ENCODE results near the gene ADAMTS3. TPM values are rescaled to one million over a fixed set of nuclear protein-coding genes. Genes with fewer than 3 reads are reported as not detected.

Gene ADAMTS3
- total and polyA plus RNA-seq, 8 donors, result 0.08 to 0.47 (median 0.15) TPM

DNA sequence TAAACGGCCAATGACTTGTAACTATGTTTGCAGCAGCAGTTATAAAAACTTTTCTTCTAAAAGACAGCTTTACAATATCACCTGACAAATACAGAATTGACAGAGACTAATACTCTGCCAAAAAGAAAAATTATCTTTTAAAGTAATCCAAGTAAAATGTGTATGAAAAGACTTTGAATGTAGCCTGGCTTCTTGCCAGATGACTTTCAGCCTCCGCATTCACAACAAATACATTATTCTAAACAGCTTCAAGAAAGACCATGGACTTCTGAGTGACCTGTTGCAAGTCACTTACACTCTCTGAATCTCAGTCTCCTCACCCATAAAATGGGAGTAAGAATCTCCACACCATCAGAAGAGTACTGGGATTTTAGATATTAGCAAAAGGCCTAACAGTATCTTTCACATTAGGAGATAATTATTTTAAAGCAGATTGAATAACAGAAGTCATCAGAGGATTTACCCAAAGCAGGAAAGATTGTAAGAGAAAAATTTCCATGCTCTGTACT lies 2.5 kb downstream of the ADAMTS3 start:
- H3K27ac ChIP-seq, result no peak overlapping the region

DNA sequence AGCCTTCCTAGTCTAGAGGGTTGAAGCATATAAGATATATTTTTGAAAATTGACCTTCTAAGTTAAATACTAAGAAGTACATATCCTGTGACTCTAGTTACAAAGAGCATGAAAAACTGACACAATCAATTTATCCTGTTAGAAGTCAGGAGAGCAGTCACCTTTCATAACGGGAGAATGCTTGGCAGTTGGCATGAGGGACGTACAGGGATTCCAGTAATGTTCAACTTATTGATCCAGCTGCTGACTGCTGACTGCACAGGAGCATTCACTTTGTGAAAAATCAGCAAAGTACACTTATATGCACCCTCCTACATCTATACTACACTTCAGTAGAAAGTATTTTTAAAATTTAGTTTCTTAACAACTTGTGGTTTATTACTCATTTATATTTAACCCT lies 4.2 kb downstream of the ADAMTS3 start:
- Histone ChIP-seq H3K4me3 (no peak overlapping the region), H3K36me3 (no peaks in the 10 kb centered on the region), H3K27ac (no peak overlapping the region), H3K4me1 (no peaks in the 10 kb centered on the region), H3K9me3 (no peaks in the 10 kb centered on the region), H3K27me3 (peaks cover 0 to 6% (median 0%) of the 10 kb centered on the region in 4 donors)
- ATAC-seq (no peak), DNase-seq (no peak), FAIRE-seq (no peak)
- intact Hi-C loops (cut with DNase I), result no loop called here
- 25 to 34% methylated on average over 2 of the region's 2 CpGs for WGBS, 2 donors
- TF ChIP-seq, protein P1, sequence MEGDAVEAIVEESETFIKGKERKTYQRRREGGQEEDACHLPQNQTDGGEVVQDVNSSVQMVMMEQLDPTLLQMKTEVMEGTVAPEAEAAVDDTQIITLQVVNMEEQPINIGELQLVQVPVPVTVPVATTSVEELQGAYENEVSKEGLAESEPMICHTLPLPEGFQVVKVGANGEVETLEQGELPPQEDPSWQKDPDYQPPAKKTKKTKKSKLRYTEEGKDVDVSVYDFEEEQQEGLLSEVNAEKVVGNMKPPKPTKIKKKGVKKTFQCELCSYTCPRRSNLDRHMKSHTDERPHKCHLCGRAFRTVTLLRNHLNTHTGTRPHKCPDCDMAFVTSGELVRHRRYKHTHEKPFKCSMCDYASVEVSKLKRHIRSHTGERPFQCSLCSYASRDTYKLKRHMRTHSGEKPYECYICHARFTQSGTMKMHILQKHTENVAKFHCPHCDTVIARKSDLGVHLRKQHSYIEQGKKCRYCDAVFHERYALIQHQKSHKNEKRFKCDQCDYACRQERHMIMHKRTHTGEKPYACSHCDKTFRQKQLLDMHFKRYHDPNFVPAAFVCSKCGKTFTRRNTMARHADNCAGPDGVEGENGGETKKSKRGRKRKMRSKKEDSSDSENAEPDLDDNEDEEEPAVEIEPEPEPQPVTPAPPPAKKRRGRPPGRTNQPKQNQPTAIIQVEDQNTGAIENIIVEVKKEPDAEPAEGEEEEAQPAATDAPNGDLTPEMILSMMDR (IDR thresholded peaks at IDR 0.05), result no peak

More for the DNA sequence above, 2.5 kb downstream of the ADAMTS3 start:
- Histone ChIP-seq H3K4me3 (no peak overlapping the region), H3K4me1 (no peaks in the 10 kb centered on the region), H3K27me3 (peaks cover 0 to 6% (median 0%) of the 10 kb centered on the region in 4 donors), H3K9me3 (no peaks in the 10 kb centered on the region), H3K36me3 (no peaks in the 10 kb centered on the region)
- DNase-seq (no peak), FAIRE-seq (no peak), ATAC-seq (no peak)
- WGBS, 2 donors, result 62% methylated on average over 2 of the region's 2 CpGs
- TF ChIP-seq, protein P1 (IDR thresholded peaks at IDR 0.05), result no peak
- intact Hi-C loops (cut with DNase I), result no loop called here

DNA sequence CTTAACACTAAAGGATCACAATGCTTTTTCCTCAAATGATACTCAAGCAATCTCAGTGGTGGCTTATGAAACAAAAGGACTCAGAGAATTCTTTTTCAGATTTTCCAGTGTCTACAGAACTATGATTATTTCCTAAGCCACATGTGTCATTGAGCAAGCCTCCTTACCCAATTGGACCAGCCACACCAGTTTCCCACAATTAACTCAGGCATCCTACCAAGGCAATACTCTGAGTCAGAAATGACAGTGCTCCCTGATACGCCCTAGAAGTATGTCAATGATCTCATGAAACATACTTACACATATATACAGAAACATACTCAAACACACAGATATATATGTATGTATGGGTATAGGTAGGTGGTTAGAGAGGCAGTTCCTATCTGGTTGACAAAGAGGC lies 4.8 kb downstream of the ADAMTS3 start:
- Histone ChIP-seq H3K36me3 (no peaks in the 10 kb centered on the region), H3K4me3 (no peak overlapping the region), H3K9me3 (no peaks in the 10 kb centered on the region), H3K27ac (no peak overlapping the region), H3K4me1 (no peaks in the 10 kb centered on the region), H3K27me3 (peaks cover 0 to 6% (median 0%) of the 10 kb centered on the region in 4 donors)
- WGBS, 2 donors, result 80 to 93% methylated on average over 1 of the region's 1 CpG
- no peak for ATAC-seq
- DNase-seq, result no peak
- no peak for FAIRE-seq
- intact Hi-C loops (cut with DNase I), result no loop called here
- TF ChIP-seq, protein P1 (IDR thresholded peaks at IDR 0.05), result no peak

DNA sequence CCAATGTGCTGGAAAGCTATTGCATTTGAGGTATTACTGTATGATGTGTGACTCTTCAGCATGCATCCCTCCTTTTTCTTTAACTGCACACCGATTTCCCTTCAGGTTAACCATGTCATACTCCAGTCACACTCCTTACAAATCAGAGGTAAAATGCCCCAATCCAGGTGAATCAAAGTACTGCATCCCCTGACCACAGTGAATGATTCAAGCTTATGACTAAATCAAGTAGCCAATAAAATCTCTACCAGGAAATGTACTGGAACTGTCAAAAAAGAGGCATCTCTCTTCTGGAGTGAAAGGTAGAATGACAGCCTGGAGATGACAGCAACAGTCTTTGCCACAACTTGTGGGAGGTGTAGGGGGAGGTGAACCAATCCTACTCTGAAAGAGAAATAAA lies 10.4 kb downstream of the ADAMTS3 start:
- FAIRE-seq (no peak), DNase-seq (no peak), ATAC-seq (no peak)
- no peak overlapping the region for H3K4me3 ChIP-seq
- no peaks in the 10 kb centered on the region for H3K27me3 ChIP-seq
- 75 to 81% methylated on average over 1 of the region's 1 CpG for WGBS, 2 donors
- no peaks in the 10 kb centered on the region for H3K36me3 ChIP-seq
- H3K27ac ChIP-seq, result no peak overlapping the region
- TF ChIP-seq, protein P1 (IDR thresholded peaks at IDR 0.05), result no peak
- no peaks in the 10 kb centered on the region for H3K4me1 ChIP-seq
- intact Hi-C loops (cut with DNase I), result no loop called here
- no peaks in the 10 kb centered on the region for H3K9me3 ChIP-seq

DNA sequence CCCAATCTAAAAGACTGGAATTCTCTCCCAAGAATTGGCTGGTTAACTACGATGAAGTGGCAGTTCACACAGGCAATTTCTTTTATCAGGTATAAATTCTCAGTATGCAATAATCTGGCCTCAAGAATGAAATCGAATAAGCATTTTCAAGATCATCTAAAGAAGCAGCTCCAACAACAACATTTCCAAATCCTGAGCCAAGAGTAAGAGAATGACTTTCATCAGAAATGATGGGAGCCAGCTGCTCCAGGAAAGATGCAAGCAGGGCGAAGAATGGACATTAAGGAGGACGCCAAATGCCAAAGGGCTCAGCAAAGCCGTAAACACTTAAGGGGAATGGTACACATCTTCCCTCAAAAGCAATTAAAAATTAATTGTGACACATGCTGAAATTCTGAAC lies 12.0 kb downstream of the ADAMTS3 start:
- H3K27ac ChIP-seq, result no peak overlapping the region
- no peaks in the 10 kb centered on the region for H3K36me3 ChIP-seq
- H3K27me3 ChIP-seq, result no peaks in the 10 kb centered on the region
- no peaks in the 10 kb centered on the region for H3K9me3 ChIP-seq
- H3K4me3 ChIP-seq, result no peak overlapping the region
- FAIRE-seq (no peak), ATAC-seq (no peak), DNase-seq (no peak)
- 72 to 83% methylated on average over 5 of the region's 5 CpGs for WGBS, 2 donors
- intact Hi-C loops (cut with DNase I), result no loop called here
- no peaks in the 10 kb centered on the region for H3K4me1 ChIP-seq
- TF ChIP-seq, protein P1 (IDR thresholded peaks at IDR 0.05), result no peak
